UCSD-AML1 (cell line): ENCODE data around the gene TRIM60.
"Not testable (repeated sequence)": the region's sequence is repeated elsewhere in the genome, so short reads cannot be mapped to it uniquely, and the experiment has no call there.

ENCODE experiments used
- DNase-seq: peaks from one replicate; lab custom pipeline; 2025; ENCODE audit not compliant: unreplicated experiment; lab: John Stamatoyannopoulos, UW

TRIM60 gene

GRCh38 chr4:165052627-165053026 is 20.8 kb downstream of the TRIM60 start:
- no peak for DNase-seq

- no peak for DNase-seq
Measured at GRCh38 chr4:165053645-165054044, 21.8 kb downstream of the TRIM60 start, which contains the start of gene TRIM75. Gene TRIM75, plus strand, starts transcription at chr4:165053866. Its CDS starts 5,282 bp downstream, at chr4:165059148.

GRCh38 chr4:165055601-165056000 is 23.8 kb downstream of the TRIM60 start:
- DNase-seq: no peak

- no peak for DNase-seq
Measured at GRCh38 chr4:165058666-165059065, 26.9 kb downstream of the TRIM60 start.

GRCh38 chr4:165059386-165059785 is 27.6 kb downstream of the TRIM60 start:
- no peak for DNase-seq

GRCh38 chr4:165060938-165061337 is 29.1 kb downstream of the TRIM60 start:
- DNase-seq: no peak

GRCh38 chr4:165070560-165070959 is 38.8 kb downstream of the TRIM60 start:
- DNase-seq: no peak

- not testable (repeated sequence) for DNase-seq
Measured at GRCh38 chr4:165073346-165073745, 41.5 kb downstream of the TRIM60 start.

GRCh38 chr4:165077034-165077578 is 45.3 kb downstream of the TRIM60 start:
- no peak for DNase-seq

- no peak for DNase-seq
Measured at GRCh38 chr4:165079476-165079875, 47.7 kb downstream of the TRIM60 start.

GRCh38 chr4:165084787-165085186 is 53.0 kb downstream of the TRIM60 start:
- not testable (repeated sequence) for DNase-seq

- no peak for DNase-seq
Measured at GRCh38 chr4:165085946-165086345, 54.1 kb downstream of the TRIM60 start.

- DNase-seq: no peak
Measured at GRCh38 chr4:165088366-165088765, 56.6 kb downstream of the TRIM60 start.
